Motor neuron (in vitro differentiated cells): ENCODE measurements around the gene GLMN. TPM values are rescaled to one million over a fixed set of nuclear protein-coding genes. Genes with fewer than 3 reads are reported as not detected.
"Not testable (repeated sequence)": the region's sequence is repeated elsewhere in the genome, so short reads cannot be mapped to it uniquely, and the experiment has no call there.

Source experiments
- ATAC-seq, 8 experiments: fragments of 200-7000 bp; cut with Tn5 transposase; replicated peaks in 6 of 8; 2 replicates each; pipeline ENCODE4 v1.8.0; 2021; ENCODE audit warnings: mild to moderate bottlenecking in 8 of 8, moderate library complexity in 8 of 8
- H3K27ac ChIP-seq, 2 donors: fragments of 250-450 bp; sonication (Bioruptor Pico); 2 replicates each; pipeline ENCODE4 v1.9.0; 2021; ENCODE audit warnings: antibody characterized with exemption in 2 of 2, mild to moderate bottlenecking in 2 of 2, moderate library complexity in 1 of 2
- H3K4me1 ChIP-seq, 2 donors: fragments of 250-450 bp; sonication (Bioruptor Pico); replicated peaks in 1 of 2; 2 replicates each; pipeline ENCODE4 v1.6.1; 2021; ENCODE audit warnings: antibody characterized with exemption in 2 of 2, mild to moderate bottlenecking in 2 of 2, moderate library complexity in 1 of 2
- H3K4me3 ChIP-seq, 5 donors: fragments of 250-450 bp; sonication (Bioruptor Pico); 2 replicates each; pipeline ENCODE4 v1.9.0; 2021; ENCODE audit warnings: antibody characterized with exemption in 5 of 5, mild to moderate bottlenecking in 5 of 5, moderate library complexity in 4 of 5
- WGBS, 10 experiments: fragments of 450-650 bp; shearing (Covaris generic); methylation state at CpG; one replicate each; pipeline ENCODE4 v1.0.0; 2022; 5-methylcytosine and 5-hydroxymethylcytosine counted together
- in situ Hi-C, 9 experiments: fragments of 400-800 bp; cut with MboI; loops; one replicate each; pipeline ENCODE4 v1.15.0; 2021; ENCODE audit warnings: low sequenced_read_pairs in 9 of 9, low pct_unique_long_range_greater_than_20kb in 2 of 9; ENCODE audit not compliant: unreplicated experiment in 9 of 9
- total RNA-seq, 8 experiments: library from RNA; unstranded; fragments of 300-600 nt; gene quantifications; 2 replicates each; pipeline versions ENCODE4 v1.2.3 to v1.2.4, GENCODE V29; 2022

Gene GLMN
- total RNA-seq, 8 experiments from 2014 or later = 10.7 to 32.1 (median 20.9) TPM

DNA sequence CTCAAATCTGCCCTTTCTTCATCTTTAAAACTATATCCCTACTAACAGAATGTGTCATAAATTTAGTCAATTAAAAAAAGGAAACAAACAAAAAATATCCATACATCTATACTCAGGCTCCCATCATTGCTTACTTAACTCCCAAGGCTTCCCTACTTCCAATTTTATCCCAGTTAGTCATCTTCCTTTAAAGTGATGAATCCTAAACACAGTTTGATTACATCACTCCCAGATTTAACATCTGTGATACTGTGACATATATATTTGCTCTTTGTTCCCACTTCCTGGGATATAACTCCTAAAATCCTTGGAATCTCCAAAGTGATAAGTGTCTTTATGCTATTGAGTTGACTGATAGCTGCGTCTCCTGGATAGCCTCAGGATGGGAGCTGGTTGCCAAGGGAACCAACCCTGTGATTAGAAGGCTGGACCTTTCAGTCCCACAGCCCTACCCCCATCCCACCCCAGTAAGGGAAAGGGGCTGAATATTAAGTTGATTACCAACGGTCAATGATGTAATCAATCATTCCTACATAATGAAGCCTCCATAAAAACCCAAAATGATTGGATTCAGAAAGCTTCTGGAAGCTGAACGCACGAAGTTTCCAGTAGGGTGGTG, 21.6 kb downstream of the GLMN start:
- in situ Hi-C loops = loop anchor here in 2 of 9 experiments (25.0 kb wide), 2 partner anchors 265 to 290 kb away; no protein-coding TSS in a partner anchor
- 40 to 100% (median 82%) methylated on average over 1 to 4 of the region's 4 CpGs; no CpG with 5 or more reads in 3 of the 10 experiments for WGBS, 10 experiments

DNA sequence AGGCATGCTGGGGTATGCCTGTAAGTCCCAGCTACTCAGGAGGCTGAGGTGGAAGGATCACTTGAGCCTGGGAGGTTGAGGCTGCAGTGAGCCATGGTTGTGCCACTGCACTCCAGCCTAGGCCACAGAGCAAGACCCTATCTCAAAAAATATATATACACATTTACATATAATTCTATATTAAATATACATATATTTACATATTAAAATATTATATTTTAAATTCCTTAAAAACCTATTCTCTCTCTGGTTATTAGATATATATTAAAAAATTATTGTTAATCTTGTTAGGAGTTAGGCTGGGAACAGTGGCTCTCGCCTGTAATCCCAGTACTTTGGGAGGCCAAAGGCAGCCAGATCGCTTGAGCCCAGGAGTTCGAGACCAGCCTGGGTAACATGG, 22.7 kb downstream of the GLMN start:
- WGBS, 10 experiments = 89 to 100% (median 97%) methylated on average over 1 to 3 of the region's 3 CpGs; no CpG with 5 or more reads in 2 of the 10 experiments
- Histone ChIP-seq H3K4me1 (peaks cover 0 to 6% of the 10 kb centered on the region in 2 donors), H3K27ac (no peak overlapping the region), H3K4me3 (no peak overlapping the region)
- ATAC-seq = no peak
- in situ Hi-C loops = loop anchor here in 2 of 9 experiments (25.0 kb wide), 2 partner anchors 264 to 289 kb away; no protein-coding TSS in a partner anchor

More for the DNA sequence above, 21.6 kb downstream of the GLMN start:
- H3K27ac ChIP-seq = no peak overlapping the region
- peaks cover 0 to 6% of the 10 kb centered on the region in 2 donors for H3K4me1 ChIP-seq
- no peak overlapping the region for H3K4me3 ChIP-seq
- peak in 1 of 8 experiments; percentile 68 for ATAC-seq

DNA sequence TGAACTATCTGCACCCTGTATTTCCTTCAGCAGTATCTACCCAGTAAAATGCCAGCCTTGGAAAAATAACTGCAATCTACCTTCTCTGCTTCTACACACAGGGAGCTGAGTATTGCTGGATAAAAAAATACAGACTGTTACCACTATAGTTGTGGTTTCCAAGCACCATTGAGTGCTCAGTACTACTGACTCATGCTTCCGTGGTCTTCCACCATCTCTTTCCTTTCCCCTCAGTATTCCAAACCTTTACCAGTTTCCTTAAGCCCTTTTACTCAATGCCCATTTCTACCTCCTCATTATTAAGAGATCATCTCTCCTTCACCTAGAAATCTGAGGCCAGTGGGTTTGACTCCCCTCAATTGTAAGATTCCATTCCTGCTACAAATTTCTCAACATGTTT, 23.8 kb downstream of the GLMN start:
- H3K4me3 ChIP-seq = no peak overlapping the region
- no peak for ATAC-seq
- 56 to 100% (median 100%) methylated on average over 1 of the region's 1 CpG for WGBS, 10 experiments
- H3K4me1 ChIP-seq = peaks cover 0 to 6% of the 10 kb centered on the region in 2 donors
- H3K27ac ChIP-seq = no peak overlapping the region
- in situ Hi-C loops = loop anchor here in 2 of 9 experiments (25.0 kb wide), 2 partner anchors 263 to 288 kb away; no protein-coding TSS in a partner anchor

- in situ Hi-C loops = no loop called here
- no peak overlapping the region for H3K27ac ChIP-seq
- no peak overlapping the region for H3K4me3 ChIP-seq
- H3K4me1 ChIP-seq = peaks cover 0 to 6% of the 10 kb centered on the region in 2 donors
- no peak for ATAC-seq
- WGBS, 10 experiments = 10 to 100% (median 82%) methylated on average over 1 of the region's 1 CpG; no CpG with 5 or more reads in 4 of the 10 experiments
Observed at GRCh38 chr1:92273039-92273438, 25.7 kb downstream of the GLMN start.

GRCh38 chr1:92262516-92262915, 36.3 kb downstream of the GLMN start:
- no peak overlapping the region for H3K27ac ChIP-seq
- no peaks in the 10 kb centered on the region for H3K4me1 ChIP-seq
- WGBS, 10 experiments = 85 to 100% (median 95%) methylated on average over 2 to 3 of the region's 3 CpGs
- H3K4me3 ChIP-seq = no peak overlapping the region
- ATAC-seq = no peak
- in situ Hi-C loops = no loop called here

DNA sequence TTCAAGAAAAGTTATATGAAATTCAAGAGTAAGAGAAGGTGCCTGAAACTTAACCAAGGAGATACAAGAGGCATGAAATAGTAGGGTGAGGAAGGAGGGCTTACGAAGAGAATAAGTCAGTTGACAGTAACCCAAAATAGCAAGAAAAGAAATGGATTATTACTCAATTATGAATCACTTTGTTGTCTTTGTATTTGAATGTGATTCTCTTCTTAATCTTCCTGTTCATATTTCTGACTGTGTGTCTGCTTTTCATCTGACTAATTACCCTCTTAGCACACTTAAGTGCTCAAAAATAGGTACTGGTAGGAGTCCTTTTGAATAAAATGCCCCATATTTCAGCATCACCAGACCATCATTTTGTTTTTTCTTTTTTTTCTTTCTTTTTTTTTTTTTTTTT, 39.4 kb downstream of the GLMN start:
- no peak for ATAC-seq
- H3K27ac ChIP-seq = no peak overlapping the region
- 80 to 100% (median 91%) methylated on average over 1 of the region's 1 CpG for WGBS, 10 experiments
- in situ Hi-C loops = no loop called here
- H3K4me3 ChIP-seq = no peak overlapping the region
- no peaks in the 10 kb centered on the region for H3K4me1 ChIP-seq

- WGBS, 10 experiments = 57 to 96% (median 90%) methylated on average over 1 to 3 of the region's 3 CpGs
- H3K4me1 ChIP-seq, ATAC-seq, H3K27ac ChIP-seq, in situ Hi-C loops, H3K4me3 ChIP-seq: not testable (repeated sequence)
Observed at GRCh38 chr1:92254714-92255113, 44.1 kb downstream of the GLMN start.

GRCh38 chr1:92244376-92244775, 54.4 kb downstream of the GLMN start:
- in situ Hi-C loops = no loop called here
- no peak for ATAC-seq
- H3K4me1 ChIP-seq = no peaks in the 10 kb centered on the region
- WGBS, 10 experiments = 67 to 100% (median 100%) methylated on average over 1 of the region's 1 CpG; no CpG with 5 or more reads in 4 of the 10 experiments
- no peak overlapping the region for H3K27ac ChIP-seq
- no peak overlapping the region for H3K4me3 ChIP-seq

- 14 to 100% (median 68%) methylated on average over 1 to 2 of the region's 2 CpGs for WGBS, 10 experiments
- ATAC-seq = no peak
- in situ Hi-C loops = no loop called here
- Histone ChIP-seq H3K4me1 (no peaks in the 10 kb centered on the region), H3K4me3 (no peak overlapping the region), H3K27ac (no peak overlapping the region)
Observed at GRCh38 chr1:92240034-92240433, 58.8 kb downstream of the GLMN start.

DNA sequence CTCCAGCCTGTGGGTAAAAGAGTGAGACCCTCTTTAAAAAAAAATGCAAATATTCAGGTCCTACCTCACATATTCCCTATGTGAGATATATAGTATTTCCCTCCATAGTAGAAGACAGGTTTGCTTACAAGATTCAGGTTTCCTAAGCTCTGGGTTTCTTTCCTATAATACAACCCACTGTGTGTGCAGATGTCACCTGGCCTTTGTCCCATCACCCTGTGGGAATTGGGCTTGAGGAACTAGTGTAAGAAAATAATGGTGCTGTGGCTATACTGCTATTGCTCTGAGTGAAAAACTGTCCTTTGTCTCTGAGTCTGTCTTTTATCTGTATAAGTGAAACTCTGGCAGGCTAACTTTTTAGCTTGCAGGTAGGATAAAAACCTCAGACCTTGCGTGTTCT, 68.1 kb downstream of the GLMN start:
- 0 to 100% (median 91%) methylated on average over 1 of the region's 1 CpG; no CpG with 5 or more reads in 1 of the 10 experiments for WGBS, 10 experiments
- in situ Hi-C loops = no loop called here

GRCh38 chr1:92228401-92228800, 70.4 kb downstream of the GLMN start:
- Histone ChIP-seq H3K27ac (no peak overlapping the region), H3K4me3 (no peak overlapping the region), H3K4me1 (no peaks in the 10 kb centered on the region)
- in situ Hi-C loops = no loop called here
- 13 to 100% (median 81%) methylated on average over 1 to 3 of the region's 3 CpGs; no CpG with 5 or more reads in 3 of the 10 experiments for WGBS, 10 experiments
- ATAC-seq = no peak

More for the DNA sequence above, 68.1 kb downstream of the GLMN start:
- no peak overlapping the region for H3K27ac ChIP-seq
- no peak overlapping the region for H3K4me3 ChIP-seq
- ATAC-seq = no peak
- H3K4me1 ChIP-seq = no peaks in the 10 kb centered on the region

DNA sequence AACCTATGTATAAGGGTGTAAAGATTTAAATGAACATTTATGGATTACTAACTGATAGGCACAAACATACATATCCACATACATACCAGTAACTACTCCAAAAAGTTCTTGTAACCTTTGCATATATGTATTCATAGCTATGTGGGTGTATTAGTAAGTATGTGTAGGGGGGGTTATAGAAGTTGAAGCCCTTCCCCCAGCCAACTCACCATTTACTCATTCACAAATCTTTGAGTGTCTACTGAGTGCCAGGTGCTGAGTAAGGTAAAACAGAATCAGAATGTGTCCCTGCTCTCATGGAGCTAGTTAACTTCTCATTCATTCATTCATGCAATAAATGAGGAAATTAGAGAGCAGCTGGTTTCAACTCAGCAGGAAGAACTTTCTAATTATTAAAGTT, 79.8 kb downstream of the GLMN start:
- in situ Hi-C loops = no loop called here
- no peak for ATAC-seq
- no peak overlapping the region for H3K27ac ChIP-seq
- H3K4me3 ChIP-seq = no peak overlapping the region
- H3K4me1 ChIP-seq = no peaks in the 10 kb centered on the region

DNA sequence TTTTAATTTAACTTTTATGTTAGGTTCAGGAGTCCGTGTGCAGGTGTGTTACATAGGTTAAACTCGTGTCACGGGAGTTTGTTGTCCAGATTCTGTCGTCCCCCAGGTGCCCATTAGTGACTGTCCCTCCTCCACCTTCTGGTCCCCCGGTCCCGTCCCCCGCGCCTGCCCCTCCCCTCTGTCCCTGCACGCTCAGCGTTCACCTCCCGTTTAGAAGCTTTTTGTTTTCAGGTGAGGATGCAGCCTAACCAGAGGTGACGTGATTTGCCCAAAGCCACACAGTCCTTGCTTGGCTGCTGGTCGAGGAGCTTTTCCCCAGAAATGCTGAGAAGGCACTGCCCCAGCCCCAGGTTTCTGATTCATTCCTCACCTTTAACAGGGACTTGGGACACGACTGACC, 80.2 kb downstream of the GLMN start:
- Histone ChIP-seq H3K4me1 (no peaks in the 10 kb centered on the region), H3K27ac (no peak overlapping the region), H3K4me3 (no peak overlapping the region)
- ATAC-seq = no peak
- in situ Hi-C loops = no loop called here
- WGBS, 10 experiments = 33 to 79% (median 68%) methylated on average over 3 to 10 of the region's 14 CpGs; no CpG with 5 or more reads in 5 of the 10 experiments

DNA sequence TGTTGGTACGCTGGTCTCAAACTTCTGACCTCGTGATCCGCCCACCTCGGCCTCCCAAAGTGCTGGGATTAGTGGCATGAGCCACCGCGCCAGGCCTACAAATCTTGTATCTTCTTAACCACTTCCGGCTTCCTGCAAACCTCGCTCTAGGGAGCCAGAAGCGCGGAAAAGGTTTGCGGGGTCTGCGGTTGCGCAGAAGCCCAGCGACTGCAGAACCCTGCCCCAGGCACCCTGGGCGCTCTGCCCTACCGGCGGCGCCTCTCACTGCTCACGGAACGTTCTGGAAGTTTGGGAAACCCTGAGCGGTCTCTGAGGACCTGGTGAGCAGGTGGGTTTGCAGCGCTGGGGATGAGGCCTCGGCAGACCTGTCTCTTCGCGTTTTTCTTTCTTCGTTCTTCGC, 81.1 kb downstream of the GLMN start, which contains the start of gene C1orf146:
C1orf146 (plus strand) TSS at position 195 of the 400 bp plus-strand sequence. CDS start 13,506 bp downstream, outside the sequence.
- 87 to 100% (median 96%) methylated on average over 1 to 20 of the region's 27 CpGs; no CpG with 5 or more reads in 3 of the 10 experiments for WGBS, 10 experiments
- Histone ChIP-seq H3K27ac (no peak within 1 kb of the TSS), H3K4me3 (no peak within 1 kb of the TSS), H3K4me1 (no peaks in the 10 kb centered on the region)
- no peak for ATAC-seq
- in situ Hi-C loops = no loop called here
